Vagina (tissue), 2 donors: ENCODE results near the gene CELF4.

ENCODE experiments used
- CTCF ChIP-seq, 3 experiments: fragments of 450-650 bp in 2 of 3; fragments of 200-600 bp in 1 of 3; sonication (generic) in 1 of 3; IDR thresholded peaks; one replicate each; pipeline ENCODE4 v1.5.1; 2017 to 2019; ENCODE audit warnings: antibody characterized with exemption in 3 of 3, mild to moderate bottlenecking in 2 of 3, moderate library complexity in 2 of 3
- POLR2AphosphoS5 ChIP-seq, 2 donors: sonication (generic); formaldehyde crosslinking; IDR thresholded peaks; one replicate each; pipeline ENCODE4 v1.9.0; 2017; ENCODE audit warnings: antibody characterized with exemption in 2 of 2, mild to moderate bottlenecking in 2 of 2, low read depth in 1 of 2; ENCODE audit not compliant: insufficient read depth in 1 of 2

- TF ChIP-seq CTCF (IDR thresholded peaks at IDR 0.05) (no peak), POLR2AphosphoS5 (IDR thresholded peaks at IDR 0.05; ENCODE audit: insufficient read depth in 1 of 2, low read depth in 1 of 2) (no peak)
Measured at GRCh38 chr18:37425222-37425621, 140.4 kb downstream of the CELF4 start.
